GM06990 (cell line): Measurements from ENCODE around the gene HEPACAM.

Experiments
- DNase-seq: peaks from one replicate; pipeline ENCODE4 v3.0.0-alpha.2; 2011; ENCODE audit not compliant: insufficient read length; ENCODE audit errors: extremely low read depth
- H3K27me3 ChIP-seq: replicated peaks from 2 replicates; pipeline ENCODE4 v1.6.0; 2011; ENCODE audit warnings: low read length; ENCODE audit not compliant: control insufficient read depth, insufficient read depth
- H3K36me3 ChIP-seq: 2 replicates; pipeline ENCODE4 v1.5.1; 2011; ENCODE audit warnings: low read length; ENCODE audit not compliant: control insufficient read depth, insufficient read depth
- H3K4me3 ChIP-seq: replicated peaks from 2 replicates; pipeline ENCODE4 v1.5.1; 2011; ENCODE audit warnings: low read depth, mild to moderate bottlenecking, control low read depth, low read length
- TF ChIP-seq, protein P1 (sequence below): IDR thresholded peaks from 2 replicates; pipeline ENCODE4 v1.5.1; 2011; ENCODE audit warnings: low read length, control low read depth, mild to moderate bottlenecking, inconsistent platforms; ENCODE audit not compliant: insufficient read depth, poor library complexity, severe bottlenecking

The HEPACAM gene

GRCh38 chr11:124880958-124881357 is 54.9 kb downstream of the HEPACAM start:
- H3K4me3 ChIP-seq, result no peak overlapping the region
- H3K27me3 ChIP-seq, result no peaks in the 10 kb centered on the region; the same call in 1 of the 2 replicates
- H3K36me3 ChIP-seq, result no peaks in the 10 kb centered on the region
- TF ChIP-seq, protein P1, sequence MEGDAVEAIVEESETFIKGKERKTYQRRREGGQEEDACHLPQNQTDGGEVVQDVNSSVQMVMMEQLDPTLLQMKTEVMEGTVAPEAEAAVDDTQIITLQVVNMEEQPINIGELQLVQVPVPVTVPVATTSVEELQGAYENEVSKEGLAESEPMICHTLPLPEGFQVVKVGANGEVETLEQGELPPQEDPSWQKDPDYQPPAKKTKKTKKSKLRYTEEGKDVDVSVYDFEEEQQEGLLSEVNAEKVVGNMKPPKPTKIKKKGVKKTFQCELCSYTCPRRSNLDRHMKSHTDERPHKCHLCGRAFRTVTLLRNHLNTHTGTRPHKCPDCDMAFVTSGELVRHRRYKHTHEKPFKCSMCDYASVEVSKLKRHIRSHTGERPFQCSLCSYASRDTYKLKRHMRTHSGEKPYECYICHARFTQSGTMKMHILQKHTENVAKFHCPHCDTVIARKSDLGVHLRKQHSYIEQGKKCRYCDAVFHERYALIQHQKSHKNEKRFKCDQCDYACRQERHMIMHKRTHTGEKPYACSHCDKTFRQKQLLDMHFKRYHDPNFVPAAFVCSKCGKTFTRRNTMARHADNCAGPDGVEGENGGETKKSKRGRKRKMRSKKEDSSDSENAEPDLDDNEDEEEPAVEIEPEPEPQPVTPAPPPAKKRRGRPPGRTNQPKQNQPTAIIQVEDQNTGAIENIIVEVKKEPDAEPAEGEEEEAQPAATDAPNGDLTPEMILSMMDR, result no peak
- DNase-seq, result no peak

GRCh38 chr11:124880290-124880611 is 55.6 kb downstream of the HEPACAM start:
- DNase-seq, result no peak
- TF ChIP-seq, protein P1, result no peak
- Histone ChIP-seq H3K36me3 (no peaks in the 10 kb centered on the region), H3K27me3 (peaks cover 3% of the 10 kb centered on the region), H3K4me3 (no peak overlapping the region)

DNA sequence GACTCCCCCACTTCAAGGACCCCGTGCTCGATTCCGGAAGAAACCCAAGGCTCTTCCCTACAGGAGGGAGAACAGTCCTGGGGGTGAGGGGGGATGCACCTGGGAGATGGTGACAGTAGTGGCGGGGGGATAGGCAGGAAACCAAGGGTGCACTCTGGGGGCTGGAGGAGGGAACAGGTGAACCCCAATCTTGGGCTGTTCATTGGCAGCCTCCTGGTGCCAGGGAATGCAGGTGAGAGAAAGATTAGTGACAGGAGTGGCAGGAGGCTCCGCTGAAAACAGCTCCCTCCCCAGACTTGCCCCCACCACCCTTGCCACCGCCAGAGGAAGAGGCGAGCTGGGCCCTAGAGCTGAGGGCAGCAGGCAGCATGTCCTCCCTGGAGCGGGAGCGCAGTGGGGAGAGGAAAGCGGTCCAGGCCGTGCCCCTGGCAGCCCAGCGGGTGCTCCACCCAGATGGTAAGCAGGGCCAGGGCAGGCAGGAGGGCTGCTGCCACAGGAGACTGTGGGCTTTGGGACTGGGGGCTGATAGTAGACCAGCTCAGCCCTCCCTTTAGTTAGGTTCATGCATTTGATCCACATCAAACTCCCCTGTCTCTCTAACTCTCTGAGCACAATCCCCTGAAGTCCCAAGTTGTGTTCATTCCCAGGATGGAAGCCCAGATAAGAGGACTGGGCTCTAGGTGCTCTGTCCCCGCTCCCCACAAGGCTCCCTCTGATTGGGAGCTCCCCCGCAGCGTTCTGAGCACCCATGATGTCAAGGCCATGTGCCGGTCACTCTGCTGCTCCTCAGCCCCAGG is 56.2 kb downstream of the HEPACAM start:
- Histone ChIP-seq H3K4me3 (no peak overlapping the region), H3K36me3 (no peaks in the 10 kb centered on the region), H3K27me3 (peaks cover 5% of the 10 kb centered on the region)
- TF ChIP-seq, protein P1, result no peak
- DNase-seq, result no peak

DNA sequence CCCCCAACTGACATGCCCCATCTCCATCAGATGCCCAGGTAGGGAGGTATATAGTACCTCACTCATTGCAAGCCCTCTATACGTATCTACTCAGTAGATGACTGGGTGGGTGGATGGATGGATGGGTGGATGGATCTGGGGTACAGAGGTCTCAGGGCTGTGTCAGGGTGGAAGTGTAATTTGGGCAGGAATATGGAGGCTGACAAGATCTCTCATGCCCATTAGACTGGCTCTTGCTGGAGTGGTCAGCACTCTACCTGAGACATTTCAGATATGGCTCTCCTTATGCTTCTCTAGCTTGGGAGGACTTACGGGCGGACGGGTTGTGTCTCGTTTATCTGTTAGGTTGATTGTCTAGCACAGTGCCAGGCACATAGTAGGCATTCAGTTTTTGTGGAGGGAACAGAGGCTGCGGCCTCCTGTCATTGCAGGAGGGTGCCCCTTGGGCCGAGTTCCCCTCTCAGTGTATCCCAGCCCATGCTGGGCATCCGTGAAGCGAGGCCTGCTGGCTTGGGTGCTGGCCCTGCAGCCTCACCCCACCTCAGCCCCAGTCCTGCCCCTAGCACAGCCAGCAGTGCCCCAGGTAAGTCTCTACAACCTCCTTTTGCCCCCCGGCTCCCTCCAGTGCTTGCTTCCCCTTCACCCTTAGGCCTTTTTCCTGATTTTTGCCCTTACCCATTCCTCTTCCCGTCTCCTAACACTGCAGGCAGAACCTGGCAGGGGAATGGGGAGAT is 56.9 kb downstream of the HEPACAM start:
- H3K36me3 ChIP-seq, result no peaks in the 10 kb centered on the region
- TF ChIP-seq, protein P1, result no peak
- H3K4me3 ChIP-seq, result no peak overlapping the region
- peaks cover 5% of the 10 kb centered on the region for H3K27me3 ChIP-seq
- DNase-seq, result no peak

- TF ChIP-seq, protein P1, result no peak
- no peak for DNase-seq
- Histone ChIP-seq H3K4me3 (no peak overlapping the region), H3K36me3 (no peaks in the 10 kb centered on the region), H3K27me3 (peaks cover 5% of the 10 kb centered on the region)
Observed at GRCh38 chr11:124877910-124878758, 57.7 kb downstream of the HEPACAM start.
